Osteocyte (in vitro differentiated cells): ENCODE results near the gene MRPL36. TPM values are rescaled to one million over a fixed set of nuclear protein-coding genes. Genes with fewer than 3 reads are reported as not detected.
"Not testable (repeated sequence)": the region's sequence is repeated elsewhere in the genome, so short reads cannot be mapped to it uniquely, and the experiment has no call there.

Experiments
- DNase-seq: peaks from one replicate; pipeline ENCODE4 v3.0.0; 2021; ENCODE audit warnings: mixed read lengths; ENCODE audit not compliant: unreplicated experiment; ENCODE audit errors: extremely low spot score
- H3K27ac Mint-ChIP-seq: one replicate; pipeline ENCODE4 v1.8.0; 2021; ENCODE audit warnings: mild to moderate bottlenecking, mixed read lengths; ENCODE audit not compliant: unreplicated experiment
- H3K27me3 Mint-ChIP-seq: one replicate; pipeline ENCODE4 v1.8.0; 2021; ENCODE audit warnings: mixed read lengths; ENCODE audit not compliant: unreplicated experiment
- H3K36me3 Mint-ChIP-seq: one replicate; pipeline ENCODE4 v1.8.0; 2021; ENCODE audit warnings: mixed read lengths; ENCODE audit not compliant: unreplicated experiment
- H3K4me1 Mint-ChIP-seq: one replicate; pipeline ENCODE4 v1.8.0; 2021; ENCODE audit warnings: mixed read lengths; ENCODE audit not compliant: unreplicated experiment
- H3K4me3 Mint-ChIP-seq: one replicate; pipeline ENCODE4 v1.8.0; 2021; ENCODE audit warnings: mild to moderate bottlenecking, moderate library complexity, mixed read lengths; ENCODE audit not compliant: unreplicated experiment
- H3K9me3 Mint-ChIP-seq: one replicate; pipeline ENCODE4 v1.8.0; 2021; ENCODE audit warnings: mixed read lengths; ENCODE audit not compliant: unreplicated experiment
- CTCF ChIP-seq: fragments of 200-600 bp; sonication (generic); IDR thresholded peaks from 2 replicates; pipeline ENCODE4 v1.5.0; 2021; ENCODE audit warnings: antibody characterized with exemption, mild to moderate bottlenecking, moderate library complexity
- total RNA-seq: library from RNA; stranded (reverse); gene quantifications from 2 replicates; pipeline ENCODE4 v1.2.1, GENCODE V29; 2021

MRPL36 gene
- total RNA-seq, 1 donor from 2014 or later, result 44.0 TPM

DNA sequence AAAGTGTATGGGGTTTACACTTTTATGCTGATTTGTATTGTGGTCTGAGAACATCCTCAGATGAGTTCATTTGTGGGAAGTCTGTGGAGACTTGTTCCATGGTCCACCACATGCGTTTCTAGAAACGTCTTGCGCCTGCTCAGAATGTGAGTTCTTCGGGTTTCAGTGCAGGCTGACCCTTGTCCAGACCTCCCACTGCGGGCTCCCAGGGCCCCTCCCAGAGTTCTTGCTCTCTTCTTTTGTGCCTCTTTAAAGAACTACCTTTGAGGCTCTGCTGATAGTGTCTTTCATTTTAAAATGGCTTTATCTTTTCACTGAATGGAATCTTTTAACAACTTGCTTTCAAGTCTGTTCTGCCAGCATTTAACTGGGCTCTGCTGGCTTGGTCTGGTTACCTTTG lies 19.1 kb upstream of the MRPL36 start:
- H3K27ac Mint-ChIP-seq, result no peak overlapping the region
- H3K36me3 Mint-ChIP-seq, result peaks cover 69% of the 10 kb centered on the region
- DNase-seq, result no peak
- TF ChIP-seq CTCF, result no peak
- no peaks in the 10 kb centered on the region for H3K4me1 Mint-ChIP-seq
- H3K27me3 Mint-ChIP-seq, result no peaks in the 10 kb centered on the region
- H3K4me3 Mint-ChIP-seq, result no peak overlapping the region
- H3K9me3 Mint-ChIP-seq, result no peaks in the 10 kb centered on the region

DNA sequence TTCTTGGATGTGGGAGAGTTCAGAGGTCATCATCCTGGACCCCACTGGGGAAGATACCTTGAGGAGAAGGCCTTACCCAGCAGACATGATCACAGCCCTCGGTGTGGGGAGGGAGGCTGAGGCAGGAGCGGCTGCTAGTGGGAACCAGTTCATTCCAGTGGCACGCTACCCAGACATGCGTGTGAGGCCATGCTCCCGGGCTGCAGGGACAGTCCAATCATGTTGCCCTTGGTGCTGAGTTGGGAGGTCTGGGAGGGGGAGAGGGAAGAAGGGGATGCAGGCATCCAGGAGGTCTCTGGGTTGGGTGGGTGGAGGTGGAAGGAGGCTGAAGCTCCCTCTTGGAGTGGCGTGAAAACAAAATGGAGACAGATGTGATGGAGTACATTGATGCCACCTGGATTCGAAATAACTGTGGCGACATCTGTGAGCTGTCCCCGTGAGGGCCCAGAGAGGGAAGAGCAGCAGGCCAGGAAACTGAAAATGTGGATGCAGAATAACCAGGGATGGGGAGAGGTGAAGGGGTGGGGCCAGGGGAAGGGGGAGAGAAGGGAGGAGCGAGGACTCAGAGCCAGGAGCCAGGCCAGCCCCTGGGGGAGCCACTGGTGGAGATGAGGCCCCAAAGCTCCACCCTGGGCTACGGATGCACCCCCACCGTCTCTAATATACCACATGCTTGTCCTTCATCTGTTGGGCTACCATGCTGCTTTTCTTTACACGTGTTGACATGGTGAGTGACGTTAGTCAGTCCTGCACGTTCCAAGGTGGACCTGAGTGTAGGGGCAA lies 17.8 kb upstream of the MRPL36 start:
- Mint-ChIP-seq H3K4me3 (no peak overlapping the region), H3K27me3 (no peaks in the 10 kb centered on the region), H3K36me3 (peaks cover 72% of the 10 kb centered on the region), H3K4me1 (no peaks in the 10 kb centered on the region), H3K9me3 (no peaks in the 10 kb centered on the region), H3K27ac (no peak overlapping the region)
- no peak for DNase-seq
- TF ChIP-seq CTCF, result no peak

DNA sequence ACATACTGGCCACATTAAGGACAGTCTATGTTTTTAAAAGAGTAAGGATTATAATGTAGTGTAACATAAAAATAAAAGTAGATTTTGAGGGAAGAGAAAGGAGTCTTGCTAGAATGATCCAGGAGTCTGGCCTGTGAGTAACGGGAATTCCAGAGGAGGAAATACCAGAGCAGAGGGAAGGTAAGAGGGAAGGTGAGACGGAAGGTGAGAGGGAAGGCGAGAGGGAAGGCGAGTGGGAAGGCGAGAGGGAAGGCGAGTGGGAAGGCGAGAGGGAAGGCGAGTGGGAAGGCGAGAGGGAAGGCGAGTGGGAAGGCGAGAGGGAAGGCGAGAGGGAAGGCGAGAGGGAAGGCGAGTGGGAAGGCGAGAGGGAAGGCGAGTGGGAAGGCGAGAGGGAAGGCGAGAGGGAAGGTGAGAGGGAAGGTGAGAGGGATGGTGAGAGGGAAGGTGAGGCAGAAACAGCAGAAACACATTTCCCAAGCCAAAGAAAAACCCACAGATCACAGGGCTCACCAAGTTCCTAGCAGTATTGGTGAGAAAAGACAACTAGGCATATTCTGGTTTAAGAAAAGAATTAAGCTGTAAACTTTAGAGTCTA lies 17.0 kb upstream of the MRPL36 start:
- H3K9me3 Mint-ChIP-seq, H3K4me3 Mint-ChIP-seq, H3K27ac Mint-ChIP-seq, H3K4me1 Mint-ChIP-seq, H3K27me3 Mint-ChIP-seq, DNase-seq: not testable (repeated sequence)
- peaks cover 70% of the 10 kb centered on the region for H3K36me3 Mint-ChIP-seq

- no peak for TF ChIP-seq CTCF
- Mint-ChIP-seq H3K27me3 (no peaks in the 10 kb centered on the region), H3K36me3 (peaks cover 67% of the 10 kb centered on the region), H3K4me1 (no peaks in the 10 kb centered on the region), H3K9me3 (no peaks in the 10 kb centered on the region), H3K4me3 (no peak overlapping the region), H3K27ac (no peak overlapping the region)
- DNase-seq, result no peak
These were observed 16.2 kb upstream of the MRPL36 start for GRCh38 chr5:1815881-1816292.

DNA sequence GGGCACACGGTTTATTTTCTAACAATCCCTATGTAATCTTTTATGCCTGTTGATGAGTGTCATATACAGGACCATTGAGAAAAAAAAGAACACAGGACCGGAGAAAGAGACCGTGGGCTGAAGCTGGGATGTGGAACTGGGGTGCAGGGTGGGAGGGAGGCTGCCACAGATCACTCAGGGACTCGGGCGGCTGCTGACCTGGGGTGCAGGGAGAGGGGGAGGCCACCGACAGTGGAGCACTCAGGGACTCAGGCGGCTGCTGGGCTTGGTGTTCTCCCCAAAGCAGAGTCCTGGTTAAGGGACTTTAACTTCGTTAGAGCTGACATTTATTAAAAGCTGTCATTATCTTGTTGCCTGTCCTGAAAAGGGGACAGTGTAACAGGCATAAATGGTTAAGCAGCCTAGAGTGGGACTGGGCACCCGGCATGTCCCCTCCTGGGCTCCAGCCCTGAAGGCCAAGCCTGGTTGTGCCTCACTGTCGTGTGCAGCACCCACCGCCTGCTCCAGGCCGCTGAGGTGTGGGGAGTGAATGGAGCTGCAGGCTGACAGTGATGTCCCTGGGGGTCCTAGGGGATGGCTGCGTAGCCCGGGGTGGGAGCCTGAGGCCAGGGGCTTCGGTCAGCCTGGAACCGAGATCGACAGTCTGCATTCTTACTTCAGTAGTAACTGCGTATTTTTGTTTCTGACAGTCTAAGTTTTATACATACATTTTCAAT lies 15.6 kb upstream of the MRPL36 start:
- peaks cover 68% of the 10 kb centered on the region for H3K36me3 Mint-ChIP-seq
- H3K4me1 Mint-ChIP-seq, result no peaks in the 10 kb centered on the region
- no peak for DNase-seq

More for the DNA sequence above, 15.6 kb upstream of the MRPL36 start:
- Mint-ChIP-seq H3K9me3 (no peaks in the 10 kb centered on the region), H3K27ac (no peak overlapping the region), H3K4me3 (no peak overlapping the region), H3K27me3 (no peaks in the 10 kb centered on the region)
- no peak for TF ChIP-seq CTCF
